ENCODE results near the gene FXYD4. TPM values are rescaled to one million over a fixed set of nuclear protein-coding genes. Genes with fewer than 3 reads are reported as not detected.

FXYD4 gene
- total RNA-seq, 1 experiment from 2014 or later, result not detected

GRCh38 chr10:43322331-43322730 lies 49.1 kb upstream of the FXYD4 start (continued):
- TF ChIP-seq NFYB (CRISPR knock-in tag; conservative IDR thresholded peaks at IDR 0.05; ENCODE audit: low read depth) (no peak), ZNF232 (CRISPR knock-in tag; IDR thresholded peaks at IDR 0.05) (no peak), SMAD4 (CRISPR knock-in tag; IDR thresholded peaks at IDR 0.05) (no peak), ARID4B (CRISPR knock-in tag; IDR thresholded peaks at IDR 0.05; ENCODE audit: borderline replicate concordance) (no peak), E2F1 (CRISPR knock-in tag; IDR thresholded peaks at IDR 0.05) (no peak), ZBTB21 (CRISPR knock-in tag; IDR thresholded peaks at IDR 0.05; ENCODE audit: borderline replicate concordance) (no peak), ZNF423 (CRISPR knock-in tag; IDR thresholded peaks at IDR 0.05) (no peak), ZNF121 (CRISPR knock-in tag; IDR thresholded peaks at IDR 0.05) (no peak), CBFB (CRISPR knock-in tag; IDR thresholded peaks at IDR 0.05; ENCODE audit: low read depth) (no peak), ZNF219 (CRISPR knock-in tag; IDR thresholded peaks at IDR 0.05; ENCODE audit: borderline replicate concordance) (no peak), IRF2 (CRISPR knock-in tag; IDR thresholded peaks at IDR 0.05; ENCODE audit: borderline replicate concordance, low read depth) (no peak)

- ChIA-PET CTCF (interaction anchor here (0.6 to 4.0 kb wide), 16 partner anchors 15 to 570 kb away, joined by 3 to 29 read pairs (median 4); no protein-coding TSS in a partner anchor), POLR2A (interaction anchor here (0.7 to 1.6 kb wide), 2 partner anchors 21 to 140 kb away, joined by 4 read pairs; no protein-coding TSS in a partner anchor)
- Mint-ChIP-seq H3K9me3 (no peaks in the 10 kb centered on the region), H3K27ac (no peak overlapping the region), H3K4me1 (peaks cover 33% of the 10 kb centered on the region), H3K27me3 (ENCODE audit: low read depth) (no peaks in the 10 kb centered on the region; the same call in 1 of the 2 replicates), H3K36me3 (no peaks in the 10 kb centered on the region), H3K4me3 (peak overlapping the region; percentile 62)
- DNase-seq (ENCODE audit: low spot score) (peak; percentile 99), ATAC-seq (peak; percentile 99)
- TF ChIP-seq NFYB (CRISPR knock-in tag; conservative IDR thresholded peaks at IDR 0.05; ENCODE audit: low read depth), result peak; percentile 23; the same call in 1 of the 2 replicates
- TF ChIP-seq SP1 (CRISPR knock-in tag; conservative IDR thresholded peaks at IDR 0.05), result peak; percentile 16; the same call in 1 of the 2 replicates
- no peak for TF ChIP-seq ZNF263 (CRISPR knock-in tag; IDR thresholded peaks at IDR 0.05; ENCODE audit: low read depth)
Observed at GRCh38 chr10:43322769-43323168, 48.7 kb upstream of the FXYD4 start.

- H3K36me3 Mint-ChIP-seq, result 0 out of 2 replicates have a peak, but pooled peaks cover 2% of the 10 kb centered on the region
- peak overlapping the region; percentile 62 for H3K4me3 Mint-ChIP-seq
- H3K9me3 Mint-ChIP-seq, result 0 out of 2 replicates have a peak, but pooled peaks cover 2% of the 10 kb centered on the region
- ChIA-PET POLR2A (interaction anchor here (1.6 kb wide), 1 partner anchor 20 kb away, joined by 4 read pairs; no protein-coding TSS in a partner anchor), CTCF (interaction anchor here (0.6 to 4.0 kb wide), 16 partner anchors 15 to 570 kb away, joined by 3 to 29 read pairs (median 4); no protein-coding TSS in a partner anchor)
- DNase-seq (ENCODE audit: low spot score) (no peak), ATAC-seq (peak; percentile 6)
- H3K27me3 Mint-ChIP-seq (ENCODE audit: low read depth), result peaks cover 2% of the 10 kb centered on the region; the same call in 1 of the 2 replicates
- H3K27ac Mint-ChIP-seq, result no peak overlapping the region
- peaks cover 31% of the 10 kb centered on the region for H3K4me1 Mint-ChIP-seq
- TF ChIP-seq ZNF232 (CRISPR knock-in tag; IDR thresholded peaks at IDR 0.05) (no peak), SMAD4 (CRISPR knock-in tag; IDR thresholded peaks at IDR 0.05) (no peak), ZNF671 (CRISPR knock-in tag; IDR thresholded peaks at IDR 0.05) (no peak), ZNF263 (CRISPR knock-in tag; IDR thresholded peaks at IDR 0.05; ENCODE audit: low read depth) (no peak), JUN (CRISPR knock-in tag; IDR thresholded peaks at IDR 0.05) (no peak), CDX4 (CRISPR knock-in tag; IDR thresholded peaks at IDR 0.05; ENCODE audit: borderline replicate concordance) (no peak), IRF1 (CRISPR knock-in tag; IDR thresholded peaks at IDR 0.05) (no peak), KAT7 (CRISPR knock-in tag; IDR thresholded peaks at IDR 0.05; ENCODE audit: borderline replicate concordance) (no peak), NFE2L1 (CRISPR knock-in tag; IDR thresholded peaks at IDR 0.05) (no peak), MYBL2 (CRISPR knock-in tag; IDR thresholded peaks at IDR 0.05) (no peak), CREM (CRISPR knock-in tag; IDR thresholded peaks at IDR 0.05) (no peak), TCF7 (CRISPR knock-in tag; IDR thresholded peaks at IDR 0.05; ENCODE audit: low read depth) (no peak), NR3C1 (CRISPR knock-in tag; conservative IDR thresholded peaks at IDR 0.05; ENCODE audit: low read depth) (no peak), TP53 (CRISPR knock-in tag; IDR thresholded peaks at IDR 0.05) (no peak)
Observed at GRCh38 chr10:43323245-43323644, 48.2 kb upstream of the FXYD4 start.

Measured in WTC11 (cell line).